ENCODE results near the gene SORT1. TPM values are rescaled to one million over a fixed set of nuclear protein-coding genes. Genes with fewer than 3 reads are reported as not detected.

SORT1 gene
- total and polyA plus RNA-seq, 2 of the 4 experiments (the other 2 are of a cell fraction): 15.8 to 16.7 TPM

DNA sequence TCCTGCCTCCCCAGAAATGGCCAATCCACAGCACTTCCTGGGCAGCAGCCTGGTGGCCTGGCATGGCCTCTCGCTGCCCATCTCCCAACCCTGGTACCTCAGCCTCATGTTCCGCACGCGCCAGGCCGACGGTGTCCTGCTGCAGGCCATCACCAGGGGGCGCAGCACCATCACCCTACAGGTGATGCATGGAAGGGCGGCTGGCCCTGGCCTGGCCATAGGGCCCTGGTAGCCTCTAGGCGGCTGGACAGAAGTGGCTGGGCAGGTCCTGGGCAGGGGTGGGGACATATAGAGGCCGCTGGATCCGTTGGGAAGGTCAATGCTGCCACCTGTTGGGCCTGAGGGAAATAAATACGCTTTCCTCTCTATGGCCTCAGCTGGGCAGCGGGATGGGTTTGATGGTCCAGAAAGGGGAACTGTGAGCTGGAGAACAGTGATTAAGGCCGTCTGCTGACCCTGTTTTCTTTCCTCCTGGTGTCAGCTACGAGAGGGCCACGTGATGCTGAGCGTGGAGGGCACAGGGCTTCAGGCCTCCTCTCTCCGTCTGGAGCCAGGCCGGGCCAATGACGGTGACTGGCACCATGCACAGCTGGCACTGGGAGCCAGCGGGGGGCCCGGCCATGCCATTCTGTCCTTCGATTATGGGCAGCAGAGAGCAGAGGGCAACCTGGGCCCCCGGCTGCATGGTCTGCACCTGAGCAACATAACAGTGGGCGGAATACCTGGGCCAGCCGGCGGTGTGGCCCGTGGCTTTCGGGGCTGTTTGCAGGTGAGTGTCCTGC is 133.9 kb downstream of the SORT1 start:
- Histone ChIP-seq H3K4me1 (ENCODE audit: control insufficient read depth, insufficient read depth, low read length) (no peaks in the 10 kb centered on the region), H3K18ac (ENCODE audit: low read depth, low read length) (no peak overlapping the region), H3K14ac (replicated peaks; ENCODE audit: low read depth, low read length) (no peak overlapping the region), H3K23ac (ENCODE audit: low read depth, low read length) (no peak overlapping the region), H3K4ac (ENCODE audit: low read depth, low read length) (peak overlapping the region; percentile 61), H2BK15ac (ENCODE audit: low read depth, low read length) (no peak overlapping the region), H3K27ac (ENCODE audit: insufficient read depth, low read length) (no peak overlapping the region), H3K4me2 (ENCODE audit: low read depth, low read length) (no peak overlapping the region), H2BK20ac (ENCODE audit: low read depth, low read length) (no peak overlapping the region; the same call in 1 of the 2 replicates), H4K5ac (ENCODE audit: low read depth, low read length) (no peak overlapping the region), H3K9ac (ENCODE audit: low read depth, low read length) (no peak overlapping the region), H2AK5ac (ENCODE audit: low read depth, low read length) (peak overlapping the region; percentile 73), H2AK9ac (replicated peaks; ENCODE audit: low read depth, low read length, poor library complexity) (peak overlapping the region; percentile 83), H3K79me1 (ENCODE audit: low read depth in 1 of 2, low read length in 2 of 2) (no peaks in the 10 kb centered on the region), H3K9me1 (ENCODE audit: insufficient read depth, low read length) (no peaks in the 10 kb centered on the region; the same call in 1 of the 2 replicates), H3K9me3 (ENCODE audit: control insufficient read depth, insufficient read depth, low read length) (peaks cover 2% of the 10 kb centered on the region; the same call in 1 of the 2 replicates), H4K20me1 (ENCODE audit: insufficient read depth, low read length) (no peaks in the 10 kb centered on the region), H3K56ac (ENCODE audit: extremely low read depth, insufficient read depth, low read length) (no peak overlapping the region), H3K4me3 (ENCODE audit: insufficient read depth, low read depth, low read length) (no peak overlapping the region), H2BK120ac (ENCODE audit: low read depth, low read length) (peak overlapping the region; percentile 57), H2BK5ac (ENCODE audit: low read depth, low read length, poor library complexity, severe bottlenecking) (no peak overlapping the region), H2AFZ (replicated peaks; ENCODE audit: low read length, poor library complexity) (peak overlapping the region; percentile 82), H4K91ac (ENCODE audit: insufficient read depth, low read depth, low read length) (no peak overlapping the region), H3K27me3 (ENCODE audit: control insufficient read depth, insufficient read depth, low read length) (no peaks in the 10 kb centered on the region), H4K8ac (ENCODE audit: low read depth in 2 of 2, low read length in 2 of 2) (peak overlapping the region in 1 of 2 experiments; percentile 47; a peak in 1 of 4 replicates), H3K36me3 (ENCODE audit: control insufficient read depth, insufficient read depth, low read length) (0 out of 2 replicates have a peak, but pooled peaks cover 1% of the 10 kb centered on the region)
- ATAC-seq (ENCODE audit: low read depth) (peak; percentile 97), DNase-seq (peak; percentile 79)
- intact Hi-C loops (cut with micrococcal nuclease) (loop anchor here (1.0 to 5.0 kb wide), 4 partner anchors 62 to 269 kb away; a partner anchor contains a TSS), in situ Hi-C loops (cut with MboI; ENCODE audit: low sequenced_read_pairs) (loop anchor here (10.0 kb wide), 1 partner anchor 271 kb away; the partner anchor contains the start of gene GPR61), dilution Hi-C loops (cut with HindIII; ENCODE audit: low sequenced_read_pairs, unreplicated experiment) (no loop called here)
- CTCF ChIA-PET: interaction anchor here (0.8 to 1.2 kb wide), 3 partner anchors 10 to 136 kb away, joined by 4 to 6 read pairs (median 4); no protein-coding TSS in a partner anchor
- WGBS, 2 experiments (ENCODE audit: extremely low coverage in 2 of 2, insufficient read length in 1 of 2): 38% methylated on average over 4 of the region's 29 CpGs; no CpG with 5 or more reads in 1 of the 2 experiments
- TF ChIP-seq CHD1 (IDR thresholded peaks at IDR 0.05; ENCODE audit: low read depth, low read length) (no peak), MXI1 (IDR thresholded peaks at IDR 0.05; ENCODE audit: borderline replicate concordance, low read depth, low read length) (peak; percentile 63; the same call in 1 of the 2 replicates), SMC3 (IDR thresholded peaks at IDR 0.05; ENCODE audit: low read depth, low read length) (peak; percentile 97), MAZ (IDR thresholded peaks at IDR 0.05; ENCODE audit: borderline replicate concordance, low read depth, low read length) (peak; percentile 43; the same call in 1 of the 2 replicates), FOS (IDR thresholded peaks at IDR 0.05; ENCODE audit: low read depth, low read length) (no peak), RAD21 (IDR thresholded peaks at IDR 0.05; ENCODE audit: low read length) (peak; percentile 89), BHLHE40 (IDR thresholded peaks at IDR 0.05; ENCODE audit: low read depth, low read length) (0 out of 2 replicates have a peak, but pooled peaks have one; percentile 12), RCOR1 (IDR thresholded peaks at IDR 0.05; ENCODE audit: insufficient replicate concordance, low read length) (no peak), MAFK (IDR thresholded peaks at IDR 0.05; ENCODE audit: low read depth, low read length) (no peak)
- TF ChIP-seq, protein P1, sequence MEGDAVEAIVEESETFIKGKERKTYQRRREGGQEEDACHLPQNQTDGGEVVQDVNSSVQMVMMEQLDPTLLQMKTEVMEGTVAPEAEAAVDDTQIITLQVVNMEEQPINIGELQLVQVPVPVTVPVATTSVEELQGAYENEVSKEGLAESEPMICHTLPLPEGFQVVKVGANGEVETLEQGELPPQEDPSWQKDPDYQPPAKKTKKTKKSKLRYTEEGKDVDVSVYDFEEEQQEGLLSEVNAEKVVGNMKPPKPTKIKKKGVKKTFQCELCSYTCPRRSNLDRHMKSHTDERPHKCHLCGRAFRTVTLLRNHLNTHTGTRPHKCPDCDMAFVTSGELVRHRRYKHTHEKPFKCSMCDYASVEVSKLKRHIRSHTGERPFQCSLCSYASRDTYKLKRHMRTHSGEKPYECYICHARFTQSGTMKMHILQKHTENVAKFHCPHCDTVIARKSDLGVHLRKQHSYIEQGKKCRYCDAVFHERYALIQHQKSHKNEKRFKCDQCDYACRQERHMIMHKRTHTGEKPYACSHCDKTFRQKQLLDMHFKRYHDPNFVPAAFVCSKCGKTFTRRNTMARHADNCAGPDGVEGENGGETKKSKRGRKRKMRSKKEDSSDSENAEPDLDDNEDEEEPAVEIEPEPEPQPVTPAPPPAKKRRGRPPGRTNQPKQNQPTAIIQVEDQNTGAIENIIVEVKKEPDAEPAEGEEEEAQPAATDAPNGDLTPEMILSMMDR (conservative IDR thresholded peaks at IDR 0.05; ENCODE audit: low read depth, low read length): peak; percentile 99
- POLR2A ChIA-PET (ENCODE audit: unreplicated experiment): no interaction called here
- BruUV-seq (replicated peaks): no TSS peak
